ENCODE measurements around the gene DST.
A peak's percentile ranks its signal among the peaks of the same experiment; 100 is the strongest.

The DST gene

DNA sequence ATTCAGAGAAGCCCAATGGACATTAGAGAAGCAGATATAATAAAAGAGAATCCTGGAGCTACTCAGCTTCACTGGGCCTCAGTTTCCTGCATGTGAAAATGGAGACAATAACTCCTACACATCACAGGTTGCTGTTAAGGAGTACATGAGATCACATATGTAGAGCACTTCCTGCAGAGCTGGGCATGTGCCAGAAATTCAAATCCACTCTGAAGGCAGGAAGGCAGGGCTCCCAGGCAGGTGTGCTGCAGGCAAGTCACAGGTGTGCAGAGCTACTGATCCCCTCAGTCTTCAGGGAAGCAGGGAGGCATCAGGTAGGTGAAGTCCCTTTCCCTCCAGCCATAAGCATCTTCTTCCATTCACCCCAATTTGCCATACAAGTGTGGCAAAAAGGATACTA is 48.0 kb downstream of the DST start:
- ChIA-PET CTCF (interaction anchor here (0.7 to 7.0 kb wide), 45 partner anchors 11 to 1307 kb away, joined by 3 to 103 read pairs (median 5); no protein-coding TSS in a partner anchor), POLR2A (no interaction called here)
- DNase-seq (ENCODE audit: extremely low spot score): no peak
- TF ChIP-seq, protein P1, sequence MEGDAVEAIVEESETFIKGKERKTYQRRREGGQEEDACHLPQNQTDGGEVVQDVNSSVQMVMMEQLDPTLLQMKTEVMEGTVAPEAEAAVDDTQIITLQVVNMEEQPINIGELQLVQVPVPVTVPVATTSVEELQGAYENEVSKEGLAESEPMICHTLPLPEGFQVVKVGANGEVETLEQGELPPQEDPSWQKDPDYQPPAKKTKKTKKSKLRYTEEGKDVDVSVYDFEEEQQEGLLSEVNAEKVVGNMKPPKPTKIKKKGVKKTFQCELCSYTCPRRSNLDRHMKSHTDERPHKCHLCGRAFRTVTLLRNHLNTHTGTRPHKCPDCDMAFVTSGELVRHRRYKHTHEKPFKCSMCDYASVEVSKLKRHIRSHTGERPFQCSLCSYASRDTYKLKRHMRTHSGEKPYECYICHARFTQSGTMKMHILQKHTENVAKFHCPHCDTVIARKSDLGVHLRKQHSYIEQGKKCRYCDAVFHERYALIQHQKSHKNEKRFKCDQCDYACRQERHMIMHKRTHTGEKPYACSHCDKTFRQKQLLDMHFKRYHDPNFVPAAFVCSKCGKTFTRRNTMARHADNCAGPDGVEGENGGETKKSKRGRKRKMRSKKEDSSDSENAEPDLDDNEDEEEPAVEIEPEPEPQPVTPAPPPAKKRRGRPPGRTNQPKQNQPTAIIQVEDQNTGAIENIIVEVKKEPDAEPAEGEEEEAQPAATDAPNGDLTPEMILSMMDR (IDR thresholded peaks at IDR 0.05; ENCODE audit: control extremely low read depth, extremely low read depth, low read depth, missing control alignments): no peak

DNA sequence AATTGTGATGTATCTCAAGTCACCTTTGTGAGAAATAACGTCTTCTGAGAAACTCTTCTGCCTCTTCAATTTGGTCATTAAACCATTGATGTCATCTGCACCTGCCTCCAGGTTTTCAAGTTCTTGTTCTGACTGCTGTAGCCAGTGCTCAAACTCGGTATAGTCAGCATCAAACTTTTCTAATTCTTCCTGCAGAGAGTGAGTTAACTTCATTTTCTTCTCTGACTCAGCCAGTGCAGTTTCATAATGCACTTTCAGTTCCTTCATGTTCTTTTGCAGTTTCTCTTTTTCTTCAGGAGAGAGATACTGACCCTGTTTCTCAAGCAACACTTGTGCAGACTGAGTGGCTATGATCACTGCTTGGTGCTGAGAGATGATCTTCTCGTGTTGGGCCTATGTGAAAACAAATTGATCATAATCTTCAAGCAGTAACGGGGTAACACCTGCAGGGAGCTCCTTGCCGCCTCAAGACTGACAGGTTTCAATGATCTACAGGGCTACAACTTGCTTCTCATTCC is 48.8 kb downstream of the DST start:
- peak; percentile 70 for DNase-seq (ENCODE audit: extremely low spot score)
- POLR2A ChIA-PET: no interaction called here
- CTCF ChIA-PET: interaction anchor here (0.8 to 7.0 kb wide), 32 partner anchors 12 to 279 kb away, joined by 3 to 103 read pairs (median 7); no protein-coding TSS in a partner anchor
- TF ChIP-seq, protein P1 (IDR thresholded peaks at IDR 0.05; ENCODE audit: control extremely low read depth, extremely low read depth, low read depth, missing control alignments): no peak

DNA sequence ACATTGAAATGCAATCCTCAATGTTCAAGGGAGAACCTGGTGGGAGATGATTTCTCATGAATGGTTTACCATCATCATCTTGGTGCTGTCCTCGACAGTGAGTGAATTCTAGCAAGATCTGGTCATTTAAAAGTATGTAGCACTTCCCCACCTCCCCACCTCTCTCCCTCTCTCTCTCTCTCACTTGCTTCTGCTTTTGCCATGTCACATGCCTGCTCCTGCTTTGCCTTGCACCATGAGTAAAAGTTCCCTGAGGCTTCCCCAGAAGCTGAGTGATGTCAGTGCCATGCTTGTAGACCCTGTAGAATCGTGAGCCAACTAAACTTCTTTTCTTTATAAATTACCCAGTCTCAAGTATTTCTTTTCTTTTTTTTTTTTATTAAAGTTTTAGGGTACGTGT is 60.5 kb downstream of the DST start:
- TF ChIP-seq, protein P1 (IDR thresholded peaks at IDR 0.05; ENCODE audit: control extremely low read depth, extremely low read depth, low read depth, missing control alignments): no peak
- ChIA-PET POLR2A (no interaction called here), CTCF (interaction anchor here (1.0 to 3.0 kb wide), 6 partner anchors 9 to 188 kb away, joined by 3 to 19 read pairs (median 4); no protein-coding TSS in a partner anchor)
- DNase-seq (ENCODE audit: extremely low spot score): no peak

DNA sequence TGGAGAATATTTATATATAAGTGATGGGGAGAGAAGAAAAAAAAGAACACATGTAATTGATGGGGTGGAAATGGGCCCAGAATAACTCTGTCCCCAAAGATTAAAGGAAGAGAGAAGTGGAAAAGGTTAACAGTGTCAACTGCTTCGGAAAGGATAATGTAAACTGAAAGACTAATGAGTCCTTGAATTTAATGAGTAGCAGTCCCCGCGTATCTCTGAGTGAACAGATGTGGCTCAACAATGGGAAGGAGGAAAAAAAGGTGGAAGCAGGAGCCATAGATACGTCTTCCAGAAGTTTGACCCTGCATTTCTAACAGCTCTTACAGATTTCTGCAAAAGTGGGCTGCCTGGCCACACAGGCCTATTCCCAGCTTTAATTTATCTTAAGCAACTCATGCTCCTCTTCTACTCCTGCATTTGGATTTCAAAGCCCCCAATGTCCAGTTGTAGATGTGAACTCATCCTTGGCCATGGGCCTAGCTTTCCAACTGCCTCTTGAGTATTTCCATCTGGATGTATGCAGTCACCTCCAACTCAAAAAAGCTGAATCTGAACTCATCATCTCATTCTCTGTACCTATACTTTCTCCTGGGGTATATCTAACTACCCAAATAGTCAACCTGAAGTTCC is 61.3 kb downstream of the DST start:
- TF ChIP-seq, protein P1 (IDR thresholded peaks at IDR 0.05; ENCODE audit: control extremely low read depth, extremely low read depth, low read depth, missing control alignments): no peak
- no peak for DNase-seq (ENCODE audit: extremely low spot score)
- ChIA-PET CTCF (interaction anchor here (0.8 to 3.0 kb wide), 9 partner anchors 8 to 187 kb away, joined by 3 to 19 read pairs (median 4); no protein-coding TSS in a partner anchor), POLR2A (no interaction called here)

DNA sequence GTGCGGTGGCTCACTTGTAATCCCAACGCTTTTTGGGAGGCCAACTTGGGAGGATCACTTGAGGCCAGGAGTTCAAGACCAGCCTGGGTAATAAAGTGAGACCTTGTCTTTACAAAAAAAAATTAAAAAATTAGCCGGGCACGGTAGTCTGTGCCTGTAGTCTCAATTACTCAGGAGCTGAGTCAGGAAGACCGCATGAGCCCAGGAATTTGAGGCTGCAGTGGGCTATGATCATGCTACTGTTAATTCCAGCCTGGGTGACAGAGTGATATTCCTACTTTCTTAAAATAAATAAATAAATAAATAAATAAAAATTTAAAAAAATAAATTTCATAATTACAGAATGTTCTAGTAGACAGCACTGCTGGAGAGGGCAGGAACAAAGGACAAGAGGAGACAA is 62.4 kb downstream of the DST start:
- no peak for DNase-seq (ENCODE audit: extremely low spot score)
- TF ChIP-seq, protein P1 (IDR thresholded peaks at IDR 0.05; ENCODE audit: control extremely low read depth, extremely low read depth, low read depth, missing control alignments): no peak
- ChIA-PET POLR2A (no interaction called here), CTCF (interaction anchor here (1.4 to 3.0 kb wide), 4 partner anchors 10 to 241 kb away, joined by 3 to 19 read pairs (median 10); no protein-coding TSS in a partner anchor)

DNA sequence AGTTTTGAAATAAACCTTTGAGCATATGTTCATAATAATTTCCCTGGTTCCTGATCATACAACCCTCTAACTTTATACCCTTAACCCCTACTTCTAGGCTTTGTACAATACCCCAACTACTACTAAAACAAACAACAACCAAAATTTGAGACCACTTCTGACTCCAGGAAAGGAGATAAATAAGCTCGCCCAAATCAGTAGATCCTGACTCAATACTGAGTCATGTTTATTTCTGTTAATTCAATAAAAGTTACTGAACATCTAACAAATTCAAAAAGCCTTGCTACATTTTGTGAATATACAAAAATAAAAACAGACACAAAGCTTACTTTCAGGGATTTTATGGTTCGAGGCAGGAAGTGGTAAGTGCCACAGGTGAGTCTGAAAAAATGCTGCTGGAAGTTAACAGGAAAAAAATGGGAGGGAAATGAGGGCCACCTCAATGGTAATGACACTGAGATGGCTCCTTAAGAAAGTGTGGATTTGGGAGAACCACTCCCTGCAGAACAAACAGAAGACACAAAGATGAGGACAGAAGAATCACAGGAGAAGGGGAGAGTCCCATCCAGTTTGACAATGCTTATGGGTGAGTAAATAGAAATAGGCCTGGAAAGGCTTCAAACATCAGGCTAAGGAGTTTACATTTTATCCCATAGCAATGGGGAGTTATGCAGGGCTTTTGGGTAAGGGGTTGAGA is 63.4 kb downstream of the DST start:
- POLR2A ChIA-PET: no interaction called here
- CTCF ChIA-PET: interaction anchor here (0.6 to 3.0 kb wide), 5 partner anchors 9 to 240 kb away, joined by 3 to 19 read pairs (median 9); no protein-coding TSS in a partner anchor
- TF ChIP-seq, protein P1 (IDR thresholded peaks at IDR 0.05; ENCODE audit: control extremely low read depth, extremely low read depth, low read depth, missing control alignments): no peak
- no peak for DNase-seq (ENCODE audit: extremely low spot score)
